Spleen (tissue), 11 donors: ENCODE measurements around the gene SELENOP. TPM values are rescaled to one million over a fixed set of nuclear protein-coding genes. Genes with fewer than 3 reads are reported as not detected.
"Not testable (repeated sequence)": the region's sequence is repeated elsewhere in the genome, so short reads cannot be mapped to it uniquely, and the experiment has no call there.

Source experiments
- DNase-seq: peaks from one replicate; pipeline ENCODE4 v3.0.0-alpha.2; 2020
- H3K27ac ChIP-seq, 8 donors: fragments of 200-600 bp; sonication (generic) in 7 of 8; 1 replicate in 4 of 8; 2 replicates in 4 of 8; pipeline versions ENCODE4 v1.5.0 to v1.8.0; 2016 to 2021; ENCODE audit warnings: inconsistent platforms in 4 of 8, mild to moderate bottlenecking in 4 of 8, moderate library complexity in 1 of 8
- H3K27me3 ChIP-seq, 7 donors: fragments of 200-600 bp; sonication (generic) in 6 of 7; replicated peaks in 1 of 7; 1 replicate in 4 of 7; 2 replicates in 3 of 7; pipeline versions ENCODE4 v1.5.0 to v1.8.0; 2016 to 2021; ENCODE audit warnings: inconsistent platforms in 3 of 7, mild to moderate bottlenecking in 1 of 7
- H3K36me3 ChIP-seq, 6 donors: fragments of 200-600 bp; sonication (generic) in 5 of 6; 1 replicate in 4 of 6; 2 replicates in 2 of 6; pipeline versions ENCODE4 v1.5.0 to v1.8.0; 2016 to 2021; ENCODE audit warnings: inconsistent platforms in 2 of 6
- H3K4me1 ChIP-seq, 6 donors: fragments of 200-600 bp; sonication (generic) in 5 of 6; 1 replicate in 3 of 6; 2 replicates in 3 of 6; pipeline versions ENCODE4 v1.5.0 to v1.8.0; 2016 to 2021; ENCODE audit warnings: inconsistent platforms in 3 of 6
- H3K4me3 ChIP-seq, 8 donors: fragments of 200-600 bp; sonication (generic) in 7 of 8; 1 replicate in 4 of 8; 2 replicates in 4 of 8; pipeline versions ENCODE4 v1.5.0 to v1.8.0; 2016 to 2021; ENCODE audit warnings: inconsistent platforms in 4 of 8, mild to moderate bottlenecking in 4 of 8, moderate library complexity in 2 of 8
- H3K9me3 ChIP-seq, 8 donors: fragments of 200-600 bp; sonication (generic) in 7 of 8; 1 replicate in 4 of 8; 2 replicates in 4 of 8; pipeline versions ENCODE4 v1.5.0 to v1.8.0; 2016 to 2021; ENCODE audit warnings: inconsistent platforms in 4 of 8
- POLR2A ChIP-seq, 3 donors: fragments of 450-650 bp; IDR thresholded peaks; one replicate each; pipeline ENCODE4 v1.5.1; 2017; ENCODE audit warnings: antibody characterized with exemption in 3 of 3, mild to moderate bottlenecking in 1 of 3
- POLR2AphosphoS5 ChIP-seq, 3 donors: sonication (generic); formaldehyde crosslinking; IDR thresholded peaks; one replicate each; pipeline ENCODE4 v1.5.1; 2017; ENCODE audit warnings: antibody characterized with exemption in 3 of 3
- WGBS, 5 donors: extraction: QIAGEN DNeasy Blood & Tissue Kit in 3 of 5; methylation state at CpG; one replicate each; pipeline versions ENCODE4 v1.1.5 to v1.1.7; 2013 to 2018; 5-methylcytosine and 5-hydroxymethylcytosine counted together
- intact Hi-C: fragments of 100-400 bp; cut with DNase I; formaldehyde crosslinking; loops from one replicate; pipeline ENCODE4 v1.15.0; 2023; ENCODE audit warnings: low total_unique reads
- polyA plus RNA-seq, 3 donors: library from polyadenylated mRNA; stranded (reverse); fragments of 200-250 nt; gene quantifications; one replicate each; pipeline ENCODE4 v1.2.1, GENCODE V29; 2013
- total RNA-seq, 7 donors: library from RNA; depleted of rRNA in 3 of 7; stranded (reverse); fragments of >200 nt in 3 of 7; fragmentation: NEBNext Ultra II Directional in 4 of 7; extraction: Animal tissue kit (Norgen Biotek cat#: 25700) in 4 of 7; gene quantifications; one replicate each; pipeline versions ENCODE4 v1.1.0 to v1.2.1, GENCODE V29; 2016 to 2021
- TF ChIP-seq, protein P1 (sequence below), 11 experiments: fragments of 200-600 bp in 7 of 11; fragments of 450-650 bp in 4 of 11; sonication (generic) in 4 of 11; IDR thresholded peaks in 8 of 11; conservative IDR thresholded peaks in 3 of 11; 1 replicate in 7 of 11; 2 replicates in 4 of 11; pipeline versions ENCODE4 v1.4.0 to v1.8.0; 2016 to 2021; ENCODE audit warnings: antibody characterized with exemption in 11 of 11, inconsistent platforms in 4 of 11, mild to moderate bottlenecking in 1 of 11
- donor health status: healthy with polysubstance abuse.
- donor health status: DM: no; HTN: no; CAD: no; lungs with moderate emphysema.
- donor health status: DM: no; HTN: no; CAD: no.
- donor health status: Bipolar disorder and iron deficiency.
- donor health status: healthy.
- donor health status: DM: no; HTN: no; CAD: no.
- donor health status: DM: yes; HTN: yes; CAD: no.

The SELENOP gene
- total and polyA plus RNA-seq, 10 donors, result 98.7 to 2,596 (median 950) TPM

DNA sequence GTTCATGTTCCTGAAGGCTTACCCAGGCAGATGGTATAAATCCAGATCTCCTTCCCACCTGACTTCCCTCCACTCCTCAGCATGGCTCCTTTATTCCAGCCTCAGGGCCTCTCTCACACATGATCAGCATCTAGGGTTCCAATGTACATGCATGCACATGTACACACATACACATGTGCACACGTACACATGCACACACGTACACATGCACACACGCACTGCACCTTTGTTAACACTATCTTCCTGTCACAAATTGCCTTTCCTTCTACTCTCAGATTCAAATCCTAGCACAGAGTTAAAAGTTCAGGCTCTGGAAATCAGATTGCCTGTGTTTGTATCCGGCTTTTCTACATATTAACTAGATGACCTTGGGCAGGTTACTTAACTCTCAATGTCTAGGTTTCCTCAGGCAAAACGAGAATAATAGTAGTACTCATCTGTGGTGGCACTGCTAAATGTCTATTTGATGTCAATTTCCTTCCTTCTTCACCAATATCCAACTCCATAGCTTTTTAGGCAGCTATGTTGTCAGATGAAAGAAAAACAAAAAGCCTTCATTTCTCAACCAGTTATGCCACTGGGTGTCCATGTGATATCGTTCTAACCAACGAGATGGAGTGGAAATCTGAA lies 12.8 kb upstream of the SELENOP start:
- WGBS, 5 donors, result 64 to 82% (median 71%) methylated on average over 7 of the region's 7 CpGs
- H3K27ac ChIP-seq, result no peak overlapping the region
- no peaks in the 10 kb centered on the region for H3K27me3 ChIP-seq
- H3K36me3 ChIP-seq, result no peaks in the 10 kb centered on the region
- TF ChIP-seq POLR2A (IDR thresholded peaks at IDR 0.05) (no peak), POLR2AphosphoS5 (IDR thresholded peaks at IDR 0.05) (no peak)
- TF ChIP-seq, protein P1, sequence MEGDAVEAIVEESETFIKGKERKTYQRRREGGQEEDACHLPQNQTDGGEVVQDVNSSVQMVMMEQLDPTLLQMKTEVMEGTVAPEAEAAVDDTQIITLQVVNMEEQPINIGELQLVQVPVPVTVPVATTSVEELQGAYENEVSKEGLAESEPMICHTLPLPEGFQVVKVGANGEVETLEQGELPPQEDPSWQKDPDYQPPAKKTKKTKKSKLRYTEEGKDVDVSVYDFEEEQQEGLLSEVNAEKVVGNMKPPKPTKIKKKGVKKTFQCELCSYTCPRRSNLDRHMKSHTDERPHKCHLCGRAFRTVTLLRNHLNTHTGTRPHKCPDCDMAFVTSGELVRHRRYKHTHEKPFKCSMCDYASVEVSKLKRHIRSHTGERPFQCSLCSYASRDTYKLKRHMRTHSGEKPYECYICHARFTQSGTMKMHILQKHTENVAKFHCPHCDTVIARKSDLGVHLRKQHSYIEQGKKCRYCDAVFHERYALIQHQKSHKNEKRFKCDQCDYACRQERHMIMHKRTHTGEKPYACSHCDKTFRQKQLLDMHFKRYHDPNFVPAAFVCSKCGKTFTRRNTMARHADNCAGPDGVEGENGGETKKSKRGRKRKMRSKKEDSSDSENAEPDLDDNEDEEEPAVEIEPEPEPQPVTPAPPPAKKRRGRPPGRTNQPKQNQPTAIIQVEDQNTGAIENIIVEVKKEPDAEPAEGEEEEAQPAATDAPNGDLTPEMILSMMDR (IDR thresholded peaks at IDR 0.05 in 8 of 11, conservative IDR thresholded peaks at IDR 0.05 in 3 of 11), result no peak
- no peak for DNase-seq
- intact Hi-C loops, result no loop called here
- H3K9me3 ChIP-seq, result no peaks in the 10 kb centered on the region
- H3K4me3 ChIP-seq, result no peak overlapping the region
- peaks cover 0 to 4% (median 0%) of the 10 kb centered on the region in 6 donors for H3K4me1 ChIP-seq

DNA sequence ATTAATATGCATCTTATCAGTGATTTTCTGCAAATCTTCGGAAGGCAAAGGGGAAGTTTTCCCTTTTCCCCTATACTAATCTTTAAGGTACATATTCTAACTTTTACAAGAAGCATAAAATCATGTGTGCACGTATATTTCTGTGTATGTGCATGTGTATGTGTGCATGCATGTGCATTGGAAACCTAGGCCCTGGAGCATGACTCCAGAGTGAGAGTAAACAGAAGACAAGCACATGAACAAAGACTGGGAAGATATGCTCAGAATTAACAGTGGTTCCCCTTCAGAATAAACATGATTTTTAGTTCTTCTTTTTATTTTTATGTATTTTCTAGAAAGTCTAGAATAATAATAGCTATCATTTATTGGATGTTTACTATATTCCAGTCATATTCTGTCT lies 10.9 kb upstream of the SELENOP start:
- 77 to 88% (median 80%) methylated on average over 2 of the region's 2 CpGs for WGBS, 5 donors
- intact Hi-C loops, result no loop called here

DNA sequence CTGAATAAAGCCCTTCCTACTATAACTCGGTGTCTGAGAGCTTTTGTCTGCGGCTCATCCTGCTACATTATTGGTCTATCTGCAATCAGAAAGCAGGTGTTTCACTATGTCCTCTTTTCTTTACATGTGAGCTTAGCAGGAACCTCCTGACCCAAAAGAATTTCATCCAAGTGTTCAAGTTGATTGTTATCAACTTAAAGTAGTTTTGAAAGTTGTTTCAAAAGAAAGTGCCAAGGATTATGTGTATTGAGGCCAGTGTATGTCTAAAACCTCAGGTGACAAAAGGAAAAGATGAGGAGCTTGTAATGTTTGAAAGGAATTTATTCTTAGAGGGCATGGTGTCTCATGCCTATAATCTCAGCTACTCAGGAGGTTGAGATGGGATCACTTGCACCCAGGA lies 8.1 kb upstream of the SELENOP start:
- H3K9me3 ChIP-seq, result no peaks in the 10 kb centered on the region
- no peak for DNase-seq
- TF ChIP-seq, protein P1 (IDR thresholded peaks at IDR 0.05 in 8 of 11, conservative IDR thresholded peaks at IDR 0.05 in 3 of 11), result no peak
- TF ChIP-seq POLR2A (IDR thresholded peaks at IDR 0.05) (no peak), POLR2AphosphoS5 (IDR thresholded peaks at IDR 0.05) (no peak)
- H3K4me3 ChIP-seq, result no peak overlapping the region
- H3K27ac ChIP-seq, result no peak overlapping the region
- intact Hi-C loops, result loop anchor here (10.0 kb wide), 1 partner anchor 55 kb away; no protein-coding TSS in a partner anchor
- no peaks in the 10 kb centered on the region for H3K36me3 ChIP-seq
- WGBS, 5 donors, result 48 to 100% (median 75%) methylated on average over 2 of the region's 2 CpGs
- H3K27me3 ChIP-seq, result no peaks in the 10 kb centered on the region
- H3K4me1 ChIP-seq, result peaks cover 0 to 4% (median 0%) of the 10 kb centered on the region in 6 donors

More for the DNA sequence above, 10.9 kb upstream of the SELENOP start:
- H3K27ac ChIP-seq, result no peak overlapping the region
- H3K4me1 ChIP-seq, result peaks cover 0 to 4% (median 0%) of the 10 kb centered on the region in 6 donors
- TF ChIP-seq POLR2AphosphoS5 (IDR thresholded peaks at IDR 0.05), result no peak
- TF ChIP-seq, protein P1 (IDR thresholded peaks at IDR 0.05 in 8 of 11, conservative IDR thresholded peaks at IDR 0.05 in 3 of 11), result no peak
- TF ChIP-seq POLR2A (IDR thresholded peaks at IDR 0.05), result no peak
- no peaks in the 10 kb centered on the region for H3K36me3 ChIP-seq
- DNase-seq, result no peak
- no peaks in the 10 kb centered on the region for H3K9me3 ChIP-seq
- H3K4me3 ChIP-seq, result no peak overlapping the region
- no peaks in the 10 kb centered on the region for H3K27me3 ChIP-seq

DNA sequence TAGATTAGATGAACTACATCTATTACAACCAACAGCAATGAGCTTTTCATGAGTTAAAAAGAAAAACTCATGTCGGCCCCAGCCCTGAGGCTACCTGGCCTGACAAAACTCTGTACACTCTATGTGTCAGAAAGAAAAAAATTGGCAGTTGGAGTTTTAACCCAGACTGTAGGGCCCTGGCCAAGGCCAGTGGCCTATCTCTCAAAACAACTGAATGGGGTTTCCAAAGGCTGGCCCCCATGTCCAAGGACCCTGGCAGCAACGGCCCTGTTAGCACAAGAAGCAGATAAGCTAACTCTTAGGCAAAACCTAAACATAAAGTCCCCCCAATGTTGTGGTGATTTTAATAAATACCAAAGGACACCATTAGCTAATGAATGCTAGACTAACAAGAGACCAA lies 4.9 kb upstream of the SELENOP start:
- H3K36me3 ChIP-seq, DNase-seq, H3K4me3 ChIP-seq, H3K27me3 ChIP-seq, H3K27ac ChIP-seq, H3K9me3 ChIP-seq: not testable (repeated sequence)
- peaks cover 0 to 10% (median 3%) of the 10 kb centered on the region in 6 donors for H3K4me1 ChIP-seq
- intact Hi-C loops, result loop anchor here (10.0 kb wide), 1 partner anchor 58 kb away; no protein-coding TSS in a partner anchor
- WGBS, 5 donors, result 83 to 94% (median 89%) methylated on average over 2 of the region's 2 CpGs
